ENCODE measurements around the gene MT2A. TPM values are rescaled to one million over a fixed set of nuclear protein-coding genes. Genes with fewer than 3 reads are reported as not detected.

The MT2A gene
- total RNA-seq, 4 donors from 2014 or later = 27.0 to 528 (median 116) TPM

DNA sequence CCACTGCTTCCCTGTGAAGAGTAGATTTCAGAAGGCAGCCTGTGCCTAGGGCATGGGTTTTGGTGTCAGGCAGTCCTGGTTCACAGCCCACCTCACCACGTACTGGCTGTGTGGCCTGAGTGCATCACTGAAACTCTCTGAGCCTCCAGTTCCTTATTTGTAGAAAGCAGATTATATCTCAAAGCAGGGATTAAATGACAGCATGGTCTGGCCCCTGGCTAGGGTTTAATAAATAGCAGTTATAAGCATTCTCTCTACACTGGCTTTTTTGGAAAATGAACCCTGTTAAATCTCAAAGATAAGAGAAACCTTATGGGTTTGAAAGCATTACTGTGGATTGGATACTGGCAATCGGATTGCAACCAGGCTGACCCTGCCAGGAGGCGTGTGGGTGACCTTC lies 21.1 kb downstream of the MT2A start:
- intact Hi-C loops (cut with DNase I) = loop anchor here (10.0 kb wide), 1 partner anchor 205 kb away; the partner anchor contains the start of gene AMFR
- H3K27ac ChIP-seq (replicated peaks in 1 of 4) = peak overlapping the region in 3 of 4 donors; percentile 8 to 38 (median 25)

DNA sequence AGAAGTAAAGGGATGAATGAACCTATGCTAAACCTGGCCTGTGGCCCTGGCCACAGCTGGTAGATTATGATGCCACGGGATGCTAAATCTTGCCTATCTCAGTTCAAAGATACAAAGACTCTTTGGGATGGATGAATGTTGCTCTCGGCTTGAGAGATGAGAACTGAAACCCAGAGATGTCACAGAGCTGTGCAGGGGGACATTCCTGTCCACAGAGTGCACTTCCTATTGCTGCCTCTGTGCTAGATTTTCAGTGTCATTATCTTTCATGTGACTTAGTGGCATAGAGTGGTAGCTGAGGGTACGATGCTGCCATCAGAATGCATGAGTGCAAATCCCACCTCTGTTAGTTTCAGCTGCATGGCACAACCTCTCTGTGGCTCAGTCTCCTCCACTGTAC lies 21.8 kb downstream of the MT2A start:
- intact Hi-C loops (cut with DNase I) = no loop called here
- no peak overlapping the region for H3K27ac ChIP-seq (replicated peaks in 1 of 4)
- H3K27me3 ChIP-seq = peaks cover 0 to 29% (median 3%) of the 10 kb centered on the region in 4 donors
- WGBS = 92% methylated on average over 3 of the region's 3 CpGs
- no peaks in the 10 kb centered on the region for H3K9me3 ChIP-seq
- H3K36me3 ChIP-seq = no peaks in the 10 kb centered on the region
- H3K4me1 ChIP-seq = peaks cover 13 to 58% (median 50%) of the 10 kb centered on the region in 4 donors
- no peak for DNase-seq (ENCODE audit: extremely low spot score)
- H3K4me3 ChIP-seq = no peak overlapping the region
- TF ChIP-seq POLR2A (IDR thresholded peaks at IDR 0.05; ENCODE audit: low read depth) = no peak
- TF ChIP-seq, protein P1, sequence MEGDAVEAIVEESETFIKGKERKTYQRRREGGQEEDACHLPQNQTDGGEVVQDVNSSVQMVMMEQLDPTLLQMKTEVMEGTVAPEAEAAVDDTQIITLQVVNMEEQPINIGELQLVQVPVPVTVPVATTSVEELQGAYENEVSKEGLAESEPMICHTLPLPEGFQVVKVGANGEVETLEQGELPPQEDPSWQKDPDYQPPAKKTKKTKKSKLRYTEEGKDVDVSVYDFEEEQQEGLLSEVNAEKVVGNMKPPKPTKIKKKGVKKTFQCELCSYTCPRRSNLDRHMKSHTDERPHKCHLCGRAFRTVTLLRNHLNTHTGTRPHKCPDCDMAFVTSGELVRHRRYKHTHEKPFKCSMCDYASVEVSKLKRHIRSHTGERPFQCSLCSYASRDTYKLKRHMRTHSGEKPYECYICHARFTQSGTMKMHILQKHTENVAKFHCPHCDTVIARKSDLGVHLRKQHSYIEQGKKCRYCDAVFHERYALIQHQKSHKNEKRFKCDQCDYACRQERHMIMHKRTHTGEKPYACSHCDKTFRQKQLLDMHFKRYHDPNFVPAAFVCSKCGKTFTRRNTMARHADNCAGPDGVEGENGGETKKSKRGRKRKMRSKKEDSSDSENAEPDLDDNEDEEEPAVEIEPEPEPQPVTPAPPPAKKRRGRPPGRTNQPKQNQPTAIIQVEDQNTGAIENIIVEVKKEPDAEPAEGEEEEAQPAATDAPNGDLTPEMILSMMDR (IDR thresholded peaks at IDR 0.05) = no peak
- no peak for TF ChIP-seq POLR2AphosphoS5 (IDR thresholded peaks at IDR 0.05)

More for the DNA sequence above, 21.1 kb downstream of the MT2A start:
- WGBS = 97% methylated on average over 3 of the region's 3 CpGs
- H3K36me3 ChIP-seq = no peaks in the 10 kb centered on the region
- DNase-seq (ENCODE audit: extremely low spot score) = no peak
- peaks cover 16 to 57% (median 48%) of the 10 kb centered on the region in 4 donors for H3K4me1 ChIP-seq
- H3K4me3 ChIP-seq = no peak overlapping the region
- no peaks in the 10 kb centered on the region for H3K9me3 ChIP-seq
- TF ChIP-seq POLR2A (IDR thresholded peaks at IDR 0.05; ENCODE audit: low read depth) (no peak), POLR2AphosphoS5 (IDR thresholded peaks at IDR 0.05) (no peak)
- peaks cover 0 to 23% (median 0%) of the 10 kb centered on the region in 4 donors for H3K27me3 ChIP-seq

DNA sequence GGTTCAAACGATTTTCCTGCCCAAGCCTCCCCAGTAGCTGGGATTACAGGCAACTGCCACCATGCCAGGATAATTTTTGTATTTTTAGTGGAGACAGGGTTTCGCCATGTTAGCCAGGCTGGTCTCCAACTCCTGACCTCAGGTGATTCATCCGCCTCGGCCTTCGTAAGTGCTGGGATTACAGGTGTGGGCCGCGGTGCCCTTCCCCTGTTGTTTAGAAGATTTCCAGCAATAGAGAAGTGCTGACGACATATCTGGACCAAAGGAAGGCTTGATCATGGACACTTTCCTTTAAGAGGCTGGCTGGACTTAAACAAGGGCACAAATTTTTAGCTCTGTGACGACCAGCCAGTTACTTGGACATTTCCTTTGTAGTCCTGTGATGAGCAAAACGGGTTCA lies 22.8 kb downstream of the MT2A start:
- intact Hi-C loops (cut with DNase I) = no loop called here
- Histone ChIP-seq H3K4me3 (no peak overlapping the region), H3K27ac (replicated peaks in 1 of 4) (peak overlapping the region; percentile 67 to 82 (median 74)), H3K9me3 (no peaks in the 10 kb centered on the region), H3K4me1 (peaks cover 17 to 62% (median 48%) of the 10 kb centered on the region in 4 donors), H3K36me3 (no peaks in the 10 kb centered on the region), H3K27me3 (peaks cover 0 to 40% (median 9%) of the 10 kb centered on the region in 4 donors)
- WGBS = 92% methylated on average over 10 of the region's 10 CpGs
- no peak for DNase-seq (ENCODE audit: extremely low spot score)
- TF ChIP-seq EP300 (IDR thresholded peaks at IDR 0.05) (no peak), POLR2A (IDR thresholded peaks at IDR 0.05; ENCODE audit: low read depth) (no peak), POLR2AphosphoS5 (IDR thresholded peaks at IDR 0.05) (no peak)
- TF ChIP-seq, protein P1 (IDR thresholded peaks at IDR 0.05) = no peak

DNA sequence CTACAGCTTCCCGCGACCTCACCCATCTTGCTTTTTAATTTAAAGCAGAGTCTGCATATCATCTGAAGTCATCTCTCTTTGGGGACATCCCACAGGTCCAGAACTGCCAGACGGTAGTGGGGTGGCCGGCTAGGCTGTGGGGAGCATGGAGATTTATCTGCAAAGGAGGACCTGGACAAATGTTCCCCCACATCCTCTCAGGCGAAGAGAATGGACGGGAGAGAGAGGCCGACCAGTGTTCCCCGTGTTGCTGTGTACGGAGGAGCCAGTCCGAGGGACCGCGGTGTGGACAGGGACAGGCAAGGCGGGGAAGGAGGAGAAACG lies 23.4 kb downstream of the MT2A start:
- peaks cover 11 to 57% (median 43%) of the 10 kb centered on the region in 4 donors for H3K4me1 ChIP-seq
- WGBS = 28% methylated on average over 14 of the region's 14 CpGs
- H3K36me3 ChIP-seq = no peaks in the 10 kb centered on the region
- peak overlapping the region; percentile 67 to 82 (median 74) for H3K27ac ChIP-seq (replicated peaks in 1 of 4)
- intact Hi-C loops (cut with DNase I) = no loop called here
- H3K27me3 ChIP-seq = peaks cover 0 to 45% (median 11%) of the 10 kb centered on the region in 4 donors
- TF ChIP-seq POLR2A (IDR thresholded peaks at IDR 0.05; ENCODE audit: low read depth) = no peak
- DNase-seq (ENCODE audit: extremely low spot score) = no peak
- H3K4me3 ChIP-seq = peak overlapping the region; percentile 57 to 66 (median 60)
- H3K9me3 ChIP-seq = no peaks in the 10 kb centered on the region

DNA sequence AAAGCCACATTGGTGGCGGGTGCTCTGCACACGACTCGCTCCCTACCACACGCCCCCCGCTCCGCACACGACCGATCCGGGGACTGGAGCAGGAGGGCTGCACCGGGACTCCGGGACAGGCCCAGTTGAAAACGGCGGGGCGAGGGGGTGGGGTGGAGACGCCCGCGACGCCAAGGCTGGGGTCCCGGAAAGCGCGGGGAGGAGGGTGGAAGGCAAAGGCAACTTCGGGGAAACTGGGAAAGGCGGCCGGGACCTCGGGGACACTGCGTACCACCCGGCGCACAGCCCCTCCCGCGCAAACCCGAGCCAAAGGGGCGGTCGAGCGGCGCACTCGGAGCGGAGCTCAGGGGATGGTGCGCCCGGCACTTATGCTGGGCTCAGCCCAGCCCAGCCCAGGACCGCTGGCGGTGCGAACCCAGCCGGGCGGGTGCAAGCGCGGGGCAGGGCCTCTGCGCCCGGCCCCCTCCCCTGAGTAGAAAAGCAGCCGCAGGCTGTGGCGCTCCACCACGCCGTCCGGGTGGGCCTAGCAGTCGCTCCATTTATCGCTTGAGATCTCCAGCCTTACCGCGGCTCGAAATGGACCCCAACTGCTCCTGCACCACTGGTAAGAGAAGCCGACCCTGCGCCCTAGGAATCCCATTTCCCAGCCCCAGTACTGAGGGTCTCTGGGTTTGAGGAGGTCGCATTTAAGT lies 23.9 kb downstream of the MT2A start, which contains the start of gene MT1M:
Gene MT1M, plus strand, starts transcription at position 504 of the 692 bp plus-strand sequence. Its CDS starts 73 bp downstream, at position 577.
- intact Hi-C loops (cut with DNase I) = no loop called here
- peak within 1 kb of the TSS; percentile 67 to 82 (median 74) for H3K27ac ChIP-seq (replicated peaks in 1 of 4)
- TF ChIP-seq POLR2AphosphoS5 (IDR thresholded peaks at IDR 0.05) (peak; percentile 72 to 85), POLR2A (IDR thresholded peaks at IDR 0.05; ENCODE audit: low read depth) (peak; percentile 39), EP300 (IDR thresholded peaks at IDR 0.05) (peak; percentile 95)
- TF ChIP-seq, protein P1 (IDR thresholded peaks at IDR 0.05) = no peak
- no peaks in the 10 kb centered on the region for H3K9me3 ChIP-seq
- peaks cover 0 to 51% (median 13%) of the 10 kb centered on the region in 4 donors for H3K27me3 ChIP-seq
- peak within 1 kb of the TSS; percentile 57 to 66 (median 60) for H3K4me3 ChIP-seq
- WGBS = 12% methylated on average over 26 of the region's 61 CpGs
- DNase-seq (ENCODE audit: extremely low spot score) = no peak
- peaks cover 6 to 52% (median 37%) of the 10 kb centered on the region in 4 donors for H3K4me1 ChIP-seq
- H3K36me3 ChIP-seq = no peaks in the 10 kb centered on the region
